ENCODE results near the gene PDIA5. TPM values are rescaled to one million over a fixed set of nuclear protein-coding genes. Genes with fewer than 3 reads are reported as not detected.

PDIA5 gene
- total and polyA plus RNA-seq, 2 of the 4 experiments (the other 2 are of a cell fraction), result 19.4 to 42.0 TPM

- H2BK120ac ChIP-seq (ENCODE audit: low read depth, low read length), result no peak overlapping the region
- ATAC-seq (ENCODE audit: low read depth) (no peak), DNase-seq (no peak)
- H3K14ac ChIP-seq (replicated peaks; ENCODE audit: low read depth, low read length), result no peak overlapping the region
- no peaks in the 10 kb centered on the region for H3K9me3 ChIP-seq (ENCODE audit: control insufficient read depth, insufficient read depth, low read length)
- H4K20me1 ChIP-seq (ENCODE audit: insufficient read depth, low read length), result peaks cover 67% of the 10 kb centered on the region
- no peak overlapping the region for H3K18ac ChIP-seq (ENCODE audit: low read depth, low read length)
- in situ Hi-C loops (cut with MboI; ENCODE audit: low sequenced_read_pairs), result no loop called here
- peaks cover 21% of the 10 kb centered on the region for H3K9me1 ChIP-seq (ENCODE audit: insufficient read depth, low read length)
- BruUV-seq (replicated peaks), result no TSS peak
- H3K4me3 ChIP-seq (ENCODE audit: insufficient read depth, low read depth, low read length), result no peak overlapping the region
- peaks cover 15 to 56% of the 10 kb centered on the region in 2 experiments for H3K79me1 ChIP-seq (ENCODE audit: low read depth in 1 of 2, low read length in 2 of 2)
- H3K4ac ChIP-seq (ENCODE audit: low read depth, low read length), result no peak overlapping the region
- H4K91ac ChIP-seq (ENCODE audit: insufficient read depth, low read depth, low read length), result no peak overlapping the region
- no peak overlapping the region for H2AK9ac ChIP-seq (replicated peaks; ENCODE audit: low read depth, low read length, poor library complexity)
- H3K27ac ChIP-seq (ENCODE audit: insufficient read depth, low read length), result no peak overlapping the region
- H2BK15ac ChIP-seq (ENCODE audit: low read depth, low read length), result no peak overlapping the region
- H3K9ac ChIP-seq (ENCODE audit: low read depth, low read length), result no peak overlapping the region
- no peaks in the 10 kb centered on the region for H3K27me3 ChIP-seq (ENCODE audit: control insufficient read depth, insufficient read depth, low read length)
- H4K5ac ChIP-seq (ENCODE audit: low read depth, low read length), result no peak overlapping the region
- no peak for TF ChIP-seq CTCF (conservative IDR thresholded peaks at IDR 0.05; ENCODE audit: low read depth, low read length)
- TF ChIP-seq CEBPB (IDR thresholded peaks at IDR 0.05; ENCODE audit: low read depth, low read length), result no peak
- no peak for TF ChIP-seq MAFK (IDR thresholded peaks at IDR 0.05; ENCODE audit: low read depth, low read length)
- TF ChIP-seq RCOR1 (IDR thresholded peaks at IDR 0.05; ENCODE audit: insufficient replicate concordance, low read length), result no peak
- TF ChIP-seq CHD1 (IDR thresholded peaks at IDR 0.05; ENCODE audit: low read depth, low read length), result no peak
- TF ChIP-seq RFX5 (IDR thresholded peaks at IDR 0.05; ENCODE audit: low read depth, low read length), result no peak
- no peak for TF ChIP-seq ELK1 (IDR thresholded peaks at IDR 0.05; ENCODE audit: borderline replicate concordance, low read depth, low read length)
- no peak for TF ChIP-seq RAD21 (IDR thresholded peaks at IDR 0.05; ENCODE audit: low read length)
- TF ChIP-seq SMC3 (IDR thresholded peaks at IDR 0.05; ENCODE audit: low read depth, low read length), result no peak
- H2AK5ac ChIP-seq (ENCODE audit: low read depth, low read length), result no peak overlapping the region
- H3K4me2 ChIP-seq (ENCODE audit: low read depth, low read length), result no peak overlapping the region
- POLR2A ChIA-PET (ENCODE audit: unreplicated experiment), result no interaction called here
- WGBS, 2 experiments (ENCODE audit: extremely low coverage in 2 of 2, insufficient read length in 1 of 2), result 98% methylated on average over 7 of the region's 8 CpGs; no CpG with 5 or more reads in 1 of the 2 experiments
- CTCF ChIA-PET, result no interaction called here
- no peak overlapping the region for H2AFZ ChIP-seq (replicated peaks; ENCODE audit: low read length, poor library complexity)
- H3K56ac ChIP-seq (ENCODE audit: extremely low read depth, insufficient read depth, low read length), result no peak overlapping the region
- no peak overlapping the region for H2BK20ac ChIP-seq (ENCODE audit: low read depth, low read length)
- H3K23ac ChIP-seq (ENCODE audit: low read depth, low read length), result no peak overlapping the region
- H3K4me1 ChIP-seq (ENCODE audit: control insufficient read depth, insufficient read depth, low read length), result peaks cover 17% of the 10 kb centered on the region
- no peak overlapping the region for H2BK5ac ChIP-seq (ENCODE audit: low read depth, low read length, poor library complexity, severe bottlenecking)
- H4K8ac ChIP-seq (ENCODE audit: low read depth in 2 of 2, low read length in 2 of 2), result no peak overlapping the region
- H3K36me3 ChIP-seq (ENCODE audit: control insufficient read depth, insufficient read depth, low read length), result peaks cover 17% of the 10 kb centered on the region
- dilution Hi-C loops (cut with HindIII; ENCODE audit: low sequenced_read_pairs, unreplicated experiment), result no loop called here
- intact Hi-C loops (cut with micrococcal nuclease), result no loop called here
Measured at GRCh38 chr3:123093696-123094095, 26.9 kb downstream of the PDIA5 start.
